HG02623 (cell line): ENCODE data around the gene GAS7.

Source experiments
- ATAC-seq: cut with Tn5 transposase; IDR thresholded peaks from one replicate; pipeline ENCODE4 v1.9.1; 2021; ENCODE audit warnings: moderate library complexity; ENCODE audit not compliant: unreplicated experiment

Gene GAS7

GRCh38 chr17:10200645-10201044, 2.2 kb upstream of the GAS7 start:
- no peak for ATAC-seq

- ATAC-seq, result no peak
These were observed 1.6 kb upstream of the GAS7 start for GRCh38 chr17:10200016-10200415.

GRCh38 chr17:10197721-10198508, 491 bp downstream of the GAS7 start:
- ATAC-seq, result no peak

- no peak for ATAC-seq
These were observed 1.1 kb downstream of the GAS7 start for GRCh38 chr17:10197362-10197720.

GRCh38 chr17:10196941-10197340, 1.5 kb downstream of the GAS7 start:
- ATAC-seq, result no peak

GRCh38 chr17:10196384-10196895, 2.0 kb downstream of the GAS7 start:
- ATAC-seq, result no peak

GRCh38 chr17:10195090-10195805, 3.2 kb downstream of the GAS7 start:
- ATAC-seq, result no peak

- no peak for ATAC-seq
These were observed 4.8 kb downstream of the GAS7 start for GRCh38 chr17:10193632-10194031.

GRCh38 chr17:10192972-10193371, 5.4 kb downstream of the GAS7 start:
- ATAC-seq, result no peak

GRCh38 chr17:10192461-10192860, 5.9 kb downstream of the GAS7 start:
- ATAC-seq, result no peak

- ATAC-seq, result no peak
These were observed 10.9 kb downstream of the GAS7 start for GRCh38 chr17:10187456-10187855.

GRCh38 chr17:10186771-10187410, 11.5 kb downstream of the GAS7 start:
- no peak for ATAC-seq

GRCh38 chr17:10183931-10184930, 14.2 kb downstream of the GAS7 start:
- ATAC-seq, result no peak

- no peak for ATAC-seq
These were observed 15.6 kb downstream of the GAS7 start for GRCh38 chr17:10182785-10183184.

GRCh38 chr17:10178506-10178991, 19.9 kb downstream of the GAS7 start:
- ATAC-seq, result no peak

GRCh38 chr17:10177913-10178505, 20.4 kb downstream of the GAS7 start:
- no peak for ATAC-seq

- no peak for ATAC-seq
These were observed 21.1 kb downstream of the GAS7 start for GRCh38 chr17:10177131-10177912.

GRCh38 chr17:10173913-10174312, 24.5 kb downstream of the GAS7 start:
- no peak for ATAC-seq

- ATAC-seq, result no peak
These were observed 25.6 kb downstream of the GAS7 start for GRCh38 chr17:10172778-10173177.
